OCI-LY1 (cell line): ENCODE measurements around the gene NPEPPS.

Experiments used
- CTCF ChIP-seq: fragments of 200-600 bp; sonication (generic), shearing (Covaris generic); IDR thresholded peaks from 2 replicates; pipeline ENCODE4 v1.5.1; 2017; ENCODE audit warnings: mild to moderate bottlenecking, antibody characterized with exemption, low read length, moderate library complexity, mixed read lengths
- EZH2 ChIP-seq: fragments of 200-600 bp; sonication (generic), shearing (Covaris generic); IDR thresholded peaks from 2 replicates; pipeline ENCODE4 v1.8.0; 2017; ENCODE audit warnings: borderline replicate concordance, mixed run types, mild to moderate bottlenecking, antibody characterized with exemption, low read length, moderate library complexity, mixed read lengths

DNA sequence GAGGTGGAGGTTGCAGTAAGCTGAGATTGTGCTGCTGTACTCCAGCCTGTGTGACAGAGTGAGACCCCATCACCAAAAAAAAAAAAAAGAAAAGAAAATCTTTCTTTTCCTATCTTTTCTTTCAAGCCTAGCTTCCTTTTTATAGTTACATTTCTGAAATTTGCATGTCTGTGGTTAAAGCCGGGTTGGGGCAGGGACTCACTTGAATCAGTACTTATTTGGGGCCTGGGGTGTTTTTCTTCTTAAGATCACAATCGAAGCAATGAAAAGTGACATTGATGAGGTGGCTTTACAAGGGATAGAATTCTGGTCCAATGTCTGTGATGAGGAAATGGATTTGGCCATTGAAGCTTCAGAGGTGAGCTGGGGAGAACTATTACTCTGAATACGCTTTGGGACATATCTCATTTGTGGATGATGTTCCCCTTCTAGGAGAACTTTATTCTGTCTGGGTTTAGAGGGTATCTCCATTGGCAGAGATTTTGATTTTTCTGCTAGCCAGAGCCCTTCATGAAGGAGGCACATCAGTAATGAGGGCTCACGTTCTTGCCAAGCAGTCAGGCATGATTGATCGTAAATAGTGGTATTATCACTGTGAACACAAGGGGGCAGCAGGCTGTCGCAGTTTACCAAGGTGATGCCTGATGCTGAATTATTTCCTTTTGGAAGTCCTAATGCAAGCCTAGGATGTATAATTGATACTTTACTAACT, 133.2 kb downstream of the NPEPPS start:
- TF ChIP-seq CTCF (peak; percentile 93), EZH2 (no peak)
